PC-9 (cell line): ENCODE data around the gene VPS9D1. TPM values are rescaled to one million over a fixed set of nuclear protein-coding genes. Genes with fewer than 3 reads are reported as not detected.

Experiments
- BruUV-seq: library from RNA; stranded (reverse); fragments of 400-500 nt; replicated peaks from 2 replicates; lab custom pipeline; 2021; lab: Mats Ljungman, UMichigan
- CTCF ChIA-PET: fragments of 300-600 bp; sonication (Branson Sonifier 250); formaldehyde crosslinking; loops from one replicate; lab custom pipeline; 2022; ENCODE audit warnings: antibody characterized with exemption; lab: Charles Lee
- POLR2A ChIA-PET: fragments of 300-600 bp; sonication (Branson Sonifier 250); formaldehyde crosslinking; loops from one replicate; lab custom pipeline; 2022; ENCODE audit warnings: antibody characterized with exemption; ENCODE audit not compliant: unreplicated experiment; lab: Charles Lee
- DNase-seq, 2 experiments: peaks; one replicate each; pipeline versions ENCODE4 v3.0.0 to v3.0.0-alpha.2; 2015 to 2022; ENCODE audit warnings: mixed read lengths in 1 of 2
- H2AFZ ChIP-seq: fragments of 200-600 bp; sonication (generic); 2 replicates; pipeline ENCODE4 v1.8.1; 2017; ENCODE audit warnings: antibody characterized with exemption
- H3F3A ChIP-seq: fragments of 200-600 bp; sonication (generic); 2 replicates; pipeline ENCODE4 v1.8.1; 2017; ENCODE audit warnings: antibody characterized with exemption, mild to moderate bottlenecking, low read depth; ENCODE audit not compliant: insufficient read depth
- H3K27ac ChIP-seq: fragments of 200-600 bp; sonication (generic); 2 replicates; pipeline ENCODE4 v1.6.1; 2016; ENCODE audit warnings: mixed run types
- H3K27me3 ChIP-seq: fragments of 200-600 bp; sonication (generic); 2 replicates; pipeline ENCODE4 v1.6.1; 2016; ENCODE audit warnings: low read depth, mixed run types; ENCODE audit not compliant: insufficient read depth
- H3K36me3 ChIP-seq: fragments of 200-600 bp; sonication (generic); 2 replicates; pipeline ENCODE4 v1.6.1; 2016; ENCODE audit warnings: low read depth, mixed run types
- H3K4me1 ChIP-seq: fragments of 200-600 bp; sonication (generic); replicated peaks from 2 replicates; pipeline ENCODE4 v1.6.1; 2016; ENCODE audit warnings: mixed run types; ENCODE audit not compliant: insufficient read depth
- H3K4me2 ChIP-seq: fragments of 200-600 bp; sonication (generic); 2 replicates; pipeline ENCODE4 v1.6.1; 2017; ENCODE audit warnings: mixed run types
- H3K4me3 ChIP-seq: fragments of 200-600 bp; sonication (generic); 2 replicates; pipeline ENCODE4 v1.6.1; 2016; ENCODE audit warnings: mixed run types
- H3K79me2 ChIP-seq: fragments of 200-600 bp; sonication (generic); 2 replicates; pipeline ENCODE4 v1.6.1; 2017; ENCODE audit warnings: low read depth, mixed run types
- H3K9me2 ChIP-seq: fragments of 200-600 bp; sonication (generic); 2 replicates; pipeline ENCODE4 v1.8.1; 2017; ENCODE audit warnings: mild to moderate bottlenecking; ENCODE audit not compliant: insufficient read depth
- H3K9me3 ChIP-seq: fragments of 200-600 bp; sonication (generic); 2 replicates; pipeline ENCODE4 v1.8.1; 2016; ENCODE audit warnings: low read depth; ENCODE audit not compliant: insufficient read depth
- H4K20me1 ChIP-seq: fragments of 200-600 bp; sonication (generic); 2 replicates; pipeline ENCODE4 v1.8.1; 2017; ENCODE audit not compliant: insufficient read depth
- CTCF ChIP-seq: fragments of 200-600 bp; sonication (generic); conservative IDR thresholded peaks from 2 replicates; pipeline ENCODE4 v1.6.1; 2017; ENCODE audit warnings: mixed run types, antibody characterized with exemption, mild to moderate bottlenecking, moderate library complexity
- EZH2 ChIP-seq: fragments of 200-600 bp; sonication (generic); IDR thresholded peaks from 2 replicates; pipeline ENCODE4 v1.8.0; 2017; ENCODE audit warnings: antibody characterized with exemption, low read depth
- intact Hi-C: fragments of 100-400 bp; cut with micrococcal nuclease; formaldehyde crosslinking; loops from one replicate; pipeline ENCODE4 v1.10.0; 2022; ENCODE audit not compliant: unreplicated experiment
- total RNA-seq: library from RNA; stranded (reverse); gene quantifications from 2 replicates; pipeline ENCODE4 v1.2.3, GENCODE V29; 2021

The VPS9D1 gene
- total RNA-seq, 1 experiment from 2014 or later: 15.2 TPM

GRCh38 chr16:89669755-89670154 lies 50.9 kb downstream of the VPS9D1 start:
- Histone ChIP-seq H3K79me2 (no peaks in the 10 kb centered on the region), H3K27ac (no peak overlapping the region), H3K4me3 (no peak overlapping the region), H3K4me1 (0 out of 2 replicates have a peak, but pooled peaks cover 4% of the 10 kb centered on the region), H3F3A (peaks cover 7% of the 10 kb centered on the region; the same call in 1 of the 2 replicates), H3K36me3 (no peaks in the 10 kb centered on the region), H3K4me2 (no peak overlapping the region), H3K27me3 (no peaks in the 10 kb centered on the region), H3K9me3 (no peaks in the 10 kb centered on the region), H2AFZ (no peak overlapping the region), H4K20me1 (no peaks in the 10 kb centered on the region), H3K9me2 (no peaks in the 10 kb centered on the region)
- BruUV-seq: no TSS peak
- ChIA-PET CTCF (no interaction called here), POLR2A (no interaction called here)
- TF ChIP-seq CTCF (no peak), EZH2 (no peak)
- intact Hi-C loops: no loop called here
- DNase-seq: no peak

DNA sequence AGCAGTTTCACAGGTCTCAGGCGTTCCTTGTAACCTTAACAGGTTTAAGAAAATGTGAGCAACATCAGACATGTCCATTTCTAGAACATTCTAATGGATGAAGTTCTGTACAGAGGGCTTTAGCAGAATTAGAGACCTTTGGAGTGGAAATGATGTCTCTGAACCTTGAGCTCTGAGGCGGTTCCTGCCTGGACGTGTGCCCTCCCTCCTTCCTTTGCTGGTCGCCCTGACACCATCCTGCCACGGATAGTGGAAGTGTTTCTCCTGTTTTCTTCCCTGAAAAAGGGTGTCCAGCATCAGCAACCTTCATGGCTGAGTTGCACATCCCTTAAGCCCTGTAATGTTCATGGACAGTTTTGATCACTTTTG lies 51.9 kb downstream of the VPS9D1 start:
- Histone ChIP-seq H3K4me3 (no peak overlapping the region), H3K27me3 (no peaks in the 10 kb centered on the region), H3K79me2 (no peaks in the 10 kb centered on the region), H2AFZ (no peak overlapping the region), H3K4me2 (no peak overlapping the region), H4K20me1 (no peaks in the 10 kb centered on the region), H3F3A (peaks cover 7% of the 10 kb centered on the region; the same call in 1 of the 2 replicates), H3K9me2 (no peaks in the 10 kb centered on the region), H3K9me3 (no peaks in the 10 kb centered on the region), H3K36me3 (no peaks in the 10 kb centered on the region), H3K27ac (no peak overlapping the region), H3K4me1 (0 out of 2 replicates have a peak, but pooled peaks cover 4% of the 10 kb centered on the region)
- POLR2A ChIA-PET: no interaction called here
- intact Hi-C loops: no loop called here
- no peak for DNase-seq
- no TSS peak for BruUV-seq
- CTCF ChIA-PET: interaction anchor here (0.7 kb wide), 2 partner anchors 165 to 254 kb away, joined by 3 read pairs; no protein-coding TSS in a partner anchor
- TF ChIP-seq EZH2: no peak
- no peak for TF ChIP-seq CTCF

- no peaks in the 10 kb centered on the region for H3K27me3 ChIP-seq
- no peaks in the 10 kb centered on the region for H3K9me3 ChIP-seq
- BruUV-seq: no TSS peak
- H3K79me2 ChIP-seq: no peaks in the 10 kb centered on the region
- intact Hi-C loops: no loop called here
- no peak overlapping the region for H3K4me2 ChIP-seq
- no peak overlapping the region for H3K27ac ChIP-seq
- 0 out of 2 replicates have a peak, but pooled peaks cover 4% of the 10 kb centered on the region for H3K4me1 ChIP-seq
- no peaks in the 10 kb centered on the region for H3K9me2 ChIP-seq
- H2AFZ ChIP-seq: no peak overlapping the region
- no peak for DNase-seq
- TF ChIP-seq CTCF (no peak), EZH2 (no peak)
- H4K20me1 ChIP-seq: no peaks in the 10 kb centered on the region
- H3F3A ChIP-seq: peaks cover 4% of the 10 kb centered on the region; the same call in 1 of the 2 replicates
- CTCF ChIA-PET: no interaction called here
- POLR2A ChIA-PET: no interaction called here
- no peak overlapping the region for H3K4me3 ChIP-seq
- H3K36me3 ChIP-seq: no peaks in the 10 kb centered on the region
Observed at GRCh38 chr16:89667633-89668032, 53.1 kb downstream of the VPS9D1 start.
